IPS DF 6.9 (cell line): ENCODE measurements around the gene F2RL3.
"Not testable (repeated sequence)": the region's sequence is repeated elsewhere in the genome, so short reads cannot be mapped to it uniquely, and the experiment has no call there.

Experiments
- DNase-seq: peaks from one replicate; pipeline ENCODE4 v3.0.0-alpha.2; 2013; ENCODE audit warnings: low read depth, low spot score
- H3K27ac ChIP-seq: one replicate; pipeline ENCODE4 v1.5.1; 2013; ENCODE audit warnings: low read length, control low read depth
- H3K27me3 ChIP-seq: 2 replicates; pipeline ENCODE4 v1.6.1; 2013; ENCODE audit warnings: mild to moderate bottlenecking, low read length; ENCODE audit not compliant: control insufficient read depth, insufficient read depth
- H3K36me3 ChIP-seq: 2 replicates; pipeline ENCODE4 v1.6.1; 2013; ENCODE audit warnings: low read length; ENCODE audit not compliant: control insufficient read depth, insufficient read depth
- H3K4me1 ChIP-seq: 2 replicates; pipeline ENCODE4 v1.6.1; 2013; ENCODE audit warnings: low read length; ENCODE audit not compliant: control insufficient read depth, insufficient read depth
- H3K4me3 ChIP-seq: 2 replicates; pipeline ENCODE4 v1.5.1; 2013; ENCODE audit warnings: mild to moderate bottlenecking, low read length
- H3K9me3 ChIP-seq: 2 replicates; pipeline ENCODE4 v1.6.1; 2013; ENCODE audit warnings: low read length, inconsistent platforms; ENCODE audit not compliant: control insufficient read depth, insufficient read depth
- WGBS: extraction: QIAGEN DNeasy Blood & Tissue Kit; methylation state at CpG from one replicate; pipeline ENCODE4 v1.1.7; 2013; ENCODE audit warnings: mixed read lengths, missing lambda C conversion rate; ENCODE audit not compliant: insufficient read length, insufficient coverage; 5-methylcytosine and 5-hydroxymethylcytosine counted together

The F2RL3 gene

GRCh38 chr19:16874250-16874977, 14.4 kb upstream of the F2RL3 start:
- no peaks in the 10 kb centered on the region for H3K27me3 ChIP-seq
- no peak overlapping the region for H3K4me3 ChIP-seq
- DNase-seq = no peak
- H3K4me1 ChIP-seq = no peaks in the 10 kb centered on the region
- H3K9me3 ChIP-seq = no peaks in the 10 kb centered on the region
- no peak overlapping the region for H3K27ac ChIP-seq
- no CpG with 5 or more reads among the region's 1 CpG for WGBS
- H3K36me3 ChIP-seq = peaks cover 43% of the 10 kb centered on the region

GRCh38 chr19:16874978-16875299, 13.9 kb upstream of the F2RL3 start:
- not testable (repeated sequence) for DNase-seq, H3K27me3 ChIP-seq, H3K4me1 ChIP-seq, H3K27ac ChIP-seq, H3K9me3 ChIP-seq, H3K4me3 ChIP-seq
- H3K36me3 ChIP-seq = peaks cover 38% of the 10 kb centered on the region

DNA sequence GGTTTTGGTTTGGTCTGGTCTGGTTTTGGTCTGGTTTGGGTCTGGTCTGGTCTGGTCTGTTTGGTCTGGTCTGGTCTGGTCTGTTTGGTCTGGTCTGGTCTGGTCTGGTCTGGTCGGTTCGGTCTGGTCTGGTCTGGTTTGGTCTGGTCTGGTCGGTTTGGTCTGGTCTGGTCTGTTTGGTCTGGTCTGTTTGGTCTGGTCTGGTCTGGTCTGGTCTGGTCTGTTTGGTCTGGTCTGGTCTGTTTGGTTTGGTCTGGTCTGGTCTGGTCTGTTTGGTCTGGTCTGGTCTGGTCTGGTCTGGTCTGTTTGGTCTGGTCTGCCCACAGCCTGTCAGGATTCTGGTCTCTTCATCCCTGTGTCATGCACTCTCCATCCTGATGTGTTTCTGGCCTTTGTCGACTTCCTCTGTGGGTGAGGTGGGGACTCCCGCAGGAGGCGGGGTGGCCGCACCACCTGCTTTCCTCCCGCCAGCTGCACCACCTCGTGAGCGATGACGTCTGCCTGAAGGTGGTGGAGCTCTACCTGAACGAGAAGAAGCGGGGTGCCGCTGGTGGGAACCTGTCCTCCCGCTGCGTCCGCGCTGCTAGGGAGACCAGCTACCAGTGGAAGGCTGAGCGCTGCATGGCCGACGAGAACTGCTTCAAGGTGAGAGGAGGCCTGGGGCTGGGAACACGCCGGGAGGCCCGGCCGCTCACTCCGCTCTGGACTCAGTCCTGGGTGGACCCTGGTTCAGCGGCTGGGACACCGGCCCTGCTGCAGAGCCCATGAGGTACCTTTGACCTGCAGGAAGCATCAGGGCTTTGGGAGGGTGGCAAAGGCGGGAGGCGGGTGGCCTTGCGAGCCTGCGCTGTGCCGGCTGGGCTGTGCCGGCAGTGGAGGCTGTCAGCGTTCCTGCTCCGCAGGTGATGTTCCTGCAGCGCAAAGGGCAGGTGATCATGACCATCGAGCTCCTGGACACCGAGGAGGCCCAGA, 12.9 kb upstream of the F2RL3 start:
- H3K36me3 ChIP-seq = peaks cover 36% of the 10 kb centered on the region

GRCh38 chr19:16876904-16877361, 11.9 kb upstream of the F2RL3 start:
- H3K27me3 ChIP-seq = no peaks in the 10 kb centered on the region
- no CpG with 5 or more reads among the region's 12 CpGs for WGBS
- H3K27ac ChIP-seq = no peak overlapping the region
- no peak for DNase-seq
- peaks cover 1% of the 10 kb centered on the region; the same call in 1 of the 2 replicates for H3K9me3 ChIP-seq
- H3K36me3 ChIP-seq = peaks cover 32% of the 10 kb centered on the region
- no peak overlapping the region for H3K4me3 ChIP-seq
- H3K4me1 ChIP-seq = no peaks in the 10 kb centered on the region

More for the DNA sequence above, 12.9 kb upstream of the F2RL3 start:
- Histone ChIP-seq H3K4me3 (no peak overlapping the region), H3K9me3 (no peaks in the 10 kb centered on the region), H3K27ac (no peak overlapping the region), H3K4me1 (no peaks in the 10 kb centered on the region), H3K27me3 (no peaks in the 10 kb centered on the region)
- DNase-seq = no peak
- whole genome bisulfite sequencing = no CpG with 5 or more reads among the region's 39 CpGs

DNA sequence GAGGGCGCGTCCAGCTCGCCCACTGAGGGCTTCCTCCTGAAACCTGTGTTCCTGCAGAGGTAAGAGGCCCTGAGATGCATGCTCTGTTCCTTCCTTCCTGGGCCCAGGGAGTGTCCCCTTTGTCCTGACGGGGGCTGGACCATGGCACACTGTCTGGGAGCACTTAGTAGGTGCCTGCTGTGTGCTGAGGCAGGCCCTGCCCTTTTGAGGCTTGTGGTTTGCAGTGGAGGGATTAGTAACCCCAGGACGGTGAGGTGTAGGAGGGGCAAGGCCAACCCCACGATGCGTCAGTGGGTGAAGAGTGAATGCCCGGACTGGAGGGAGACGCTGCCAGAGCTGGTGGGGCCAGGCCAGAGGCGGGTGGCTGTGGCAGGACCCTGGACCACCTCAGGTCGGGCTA, 11.2 kb upstream of the F2RL3 start:
- peaks cover 2% of the 10 kb centered on the region; the same call in 1 of the 2 replicates for H3K9me3 ChIP-seq
- WGBS = no CpG with 5 or more reads among the region's 11 CpGs
- no peak for DNase-seq
- no peak overlapping the region for H3K27ac ChIP-seq
- no peaks in the 10 kb centered on the region for H3K4me1 ChIP-seq
- no peak overlapping the region for H3K4me3 ChIP-seq
- peaks cover 32% of the 10 kb centered on the region for H3K36me3 ChIP-seq
- H3K27me3 ChIP-seq = no peaks in the 10 kb centered on the region

- WGBS = no CpG with 5 or more reads among the region's 55 CpGs
- Histone ChIP-seq H3K4me1 (no peaks in the 10 kb centered on the region), H3K4me3 (no peak overlapping the region; the same call in 1 of the 2 replicates), H3K36me3 (peaks cover 27% of the 10 kb centered on the region), H3K27ac (no peak overlapping the region), H3K9me3 (peaks cover 2% of the 10 kb centered on the region; the same call in 1 of the 2 replicates), H3K27me3 (no peaks in the 10 kb centered on the region)
- DNase-seq = no peak
These were observed 10.4 kb upstream of the F2RL3 start for GRCh38 chr19:16878181-16878965.

GRCh38 chr19:16880884-16881554, 7.8 kb upstream of the F2RL3 start:
- H3K4me1 ChIP-seq = no peaks in the 10 kb centered on the region
- WGBS = no CpG with 5 or more reads among the region's 8 CpGs
- no peaks in the 10 kb centered on the region for H3K27me3 ChIP-seq
- H3K36me3 ChIP-seq = peaks cover 18% of the 10 kb centered on the region
- no peak overlapping the region for H3K27ac ChIP-seq
- H3K4me3 ChIP-seq = no peak overlapping the region
- DNase-seq = no peak
- peaks cover 2% of the 10 kb centered on the region; the same call in 1 of the 2 replicates for H3K9me3 ChIP-seq

- DNase-seq = no peak
- Histone ChIP-seq H3K4me1 (no peaks in the 10 kb centered on the region), H3K4me3 (no peak overlapping the region), H3K36me3 (peaks cover 13% of the 10 kb centered on the region), H3K27me3 (no peaks in the 10 kb centered on the region), H3K27ac (no peak overlapping the region), H3K9me3 (peaks cover 2% of the 10 kb centered on the region; the same call in 1 of the 2 replicates)
- WGBS = no CpG with 5 or more reads among the region's 3 CpGs
These were observed 6.7 kb upstream of the F2RL3 start for GRCh38 chr19:16882146-16882545.

DNA sequence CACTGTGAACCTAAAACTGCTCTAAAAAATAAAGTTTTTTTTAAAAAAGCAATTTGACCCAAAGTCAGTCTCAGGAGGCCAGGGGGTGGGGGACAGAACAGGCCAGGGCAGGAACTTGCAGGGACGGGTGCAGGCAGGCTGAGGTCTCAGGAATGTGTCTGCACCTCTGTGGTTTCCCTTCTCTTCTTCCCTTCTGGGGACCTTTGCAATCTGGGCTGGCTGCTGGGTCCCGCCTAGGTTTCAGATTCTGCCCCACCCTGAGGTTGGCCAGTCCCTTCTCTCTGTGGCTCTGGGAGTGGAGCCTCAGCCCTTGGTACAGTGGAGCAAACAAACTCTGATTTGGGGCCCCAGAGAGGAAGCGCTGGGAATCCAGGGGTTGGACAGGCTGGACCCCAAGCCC, 5.3 kb upstream of the F2RL3 start:
- WGBS = no CpG with 5 or more reads among the region's 3 CpGs
- peaks cover 2% of the 10 kb centered on the region; the same call in 1 of the 2 replicates for H3K9me3 ChIP-seq
- H3K27ac ChIP-seq = no peak overlapping the region
- H3K4me3 ChIP-seq = no peak overlapping the region
- H3K36me3 ChIP-seq = peaks cover 4% of the 10 kb centered on the region
- no peak for DNase-seq
- H3K27me3 ChIP-seq = no peaks in the 10 kb centered on the region
- H3K4me1 ChIP-seq = no peaks in the 10 kb centered on the region
